Neuronal stem cell (in vitro differentiated cells): ENCODE results near the gene OR2A5.

Source experiments
- DNase-seq: peaks from one replicate; pipeline ENCODE4 v3.0.0-alpha.2; 2013; ENCODE audit warnings: low spot score
- H2AFZ ChIP-seq: one replicate; pipeline ENCODE4 v1.6.1; 2013; ENCODE audit warnings: mild to moderate bottlenecking, low read length, inconsistent platforms
- H2AK5ac ChIP-seq: 2 replicates; pipeline ENCODE4 v1.6.1; 2013; ENCODE audit warnings: low read depth, mild to moderate bottlenecking, inconsistent platforms, low read length, moderate library complexity, mixed read lengths
- H2BK120ac ChIP-seq: 2 replicates; pipeline ENCODE4 v1.6.1; 2013; ENCODE audit warnings: low read depth, mild to moderate bottlenecking, inconsistent platforms, low read length, moderate library complexity, mixed read lengths
- H2BK12ac ChIP-seq: one replicate; pipeline ENCODE4 v1.6.1; 2013; ENCODE audit warnings: low read length, inconsistent platforms
- H2BK15ac ChIP-seq: 2 replicates; pipeline ENCODE4 v1.6.1; 2013; ENCODE audit warnings: mild to moderate bottlenecking, low read length, inconsistent platforms, mixed read lengths
- H2BK5ac ChIP-seq: one replicate; pipeline ENCODE4 v1.6.1; 2013; ENCODE audit warnings: inconsistent platforms, mild to moderate bottlenecking, low read length, moderate library complexity
- H3K14ac ChIP-seq: one replicate; pipeline ENCODE4 v1.6.1; 2013; ENCODE audit warnings: low read length, inconsistent platforms
- H3K18ac ChIP-seq: 2 replicates; pipeline ENCODE4 v1.6.1; 2013; ENCODE audit warnings: low read length, inconsistent platforms
- H3K23ac ChIP-seq: 2 replicates; pipeline ENCODE4 v1.6.1; 2013; ENCODE audit warnings: low read depth, mild to moderate bottlenecking, mixed read lengths, low read length, inconsistent platforms; ENCODE audit not compliant: poor library complexity
- H3K27ac ChIP-seq: replicated peaks from 3 replicates; pipeline ENCODE4 v1.5.1; 2013; ENCODE audit warnings: low read length, inconsistent platforms
- H3K27me3 ChIP-seq, 3 experiments: 2 replicates each; pipeline ENCODE4 v1.6.1; 2013; ENCODE audit warnings: low read length in 3 of 3, mild to moderate bottlenecking in 2 of 3, inconsistent platforms in 1 of 3, low read depth in 1 of 3, mixed read lengths in 1 of 3, moderate library complexity in 1 of 3; ENCODE audit not compliant: control insufficient read depth in 3 of 3, insufficient read depth in 3 of 3
- H3K36me3 ChIP-seq, 2 donors: replicated peaks in 1 of 2; 2 replicates each; pipeline ENCODE4 v1.6.1; 2013; ENCODE audit warnings: low read length in 2 of 2; ENCODE audit not compliant: control insufficient read depth in 2 of 2, insufficient read depth in 2 of 2
- H3K4ac ChIP-seq: 2 replicates; pipeline ENCODE4 v1.6.1; 2013; ENCODE audit warnings: inconsistent platforms, mild to moderate bottlenecking, low read length, moderate library complexity
- H3K4me1 ChIP-seq, 2 donors: 1 replicate in 1 of 2; 2 replicates in 1 of 2; pipeline ENCODE4 v1.6.1; 2013; ENCODE audit warnings: low read length in 2 of 2, low read depth in 1 of 2; ENCODE audit not compliant: control insufficient read depth in 2 of 2, insufficient read depth in 1 of 2
- H3K4me2 ChIP-seq: one replicate; pipeline ENCODE4 v1.6.1; 2013; ENCODE audit warnings: mild to moderate bottlenecking, low read length, inconsistent platforms; ENCODE audit not compliant: insufficient read depth, poor library complexity, severe bottlenecking
- H3K4me3 ChIP-seq, 2 donors: 2 replicates each; pipeline ENCODE4 v1.5.1; 2013; ENCODE audit warnings: low read length in 2 of 2, mild to moderate bottlenecking in 2 of 2, inconsistent platforms in 1 of 2, moderate library complexity in 1 of 2
- H3K79me1 ChIP-seq: one replicate; pipeline ENCODE4 v1.6.1; 2013; ENCODE audit warnings: low read depth, mild to moderate bottlenecking, inconsistent platforms, low read length, moderate library complexity
- H3K9ac ChIP-seq: one replicate; pipeline ENCODE4 v1.6.1; 2013; ENCODE audit warnings: mild to moderate bottlenecking, low read depth, low read length, inconsistent platforms; ENCODE audit not compliant: poor library complexity
- H3K9me3 ChIP-seq, 2 donors: replicated peaks in 1 of 2; 2 replicates each; pipeline versions ENCODE3 to v1.6.1; 2013; ENCODE audit warnings: low read length in 2 of 2, mild to moderate bottlenecking in 2 of 2, inconsistent platforms in 1 of 2, low read depth in 1 of 2, mixed read lengths in 1 of 2, moderate library complexity in 1 of 2; ENCODE audit not compliant: control insufficient read depth in 2 of 2, insufficient read depth in 1 of 2
- H4K8ac ChIP-seq: one replicate; pipeline ENCODE4 v1.6.1; 2013; ENCODE audit warnings: low read depth, mild to moderate bottlenecking, inconsistent platforms, low read length, moderate library complexity
- H4K91ac ChIP-seq: one replicate; pipeline ENCODE4 v1.6.1; 2013; ENCODE audit warnings: low read length, low read depth, mild to moderate bottlenecking, inconsistent platforms; ENCODE audit not compliant: poor library complexity
- WGBS, 2 donors: extraction: QIAGEN DNeasy Blood & Tissue Kit; methylation state at CpG; one replicate each; pipeline ENCODE4 v1.1.7; 2013; ENCODE audit warnings: missing lambda C conversion rate in 2 of 2, mixed read lengths in 1 of 2; ENCODE audit not compliant: insufficient read length in 2 of 2, insufficient replicate concordance in 1 of 2; ENCODE audit errors: extremely low coverage in 2 of 2; 5-methylcytosine and 5-hydroxymethylcytosine counted together

Gene OR2A5

DNA sequence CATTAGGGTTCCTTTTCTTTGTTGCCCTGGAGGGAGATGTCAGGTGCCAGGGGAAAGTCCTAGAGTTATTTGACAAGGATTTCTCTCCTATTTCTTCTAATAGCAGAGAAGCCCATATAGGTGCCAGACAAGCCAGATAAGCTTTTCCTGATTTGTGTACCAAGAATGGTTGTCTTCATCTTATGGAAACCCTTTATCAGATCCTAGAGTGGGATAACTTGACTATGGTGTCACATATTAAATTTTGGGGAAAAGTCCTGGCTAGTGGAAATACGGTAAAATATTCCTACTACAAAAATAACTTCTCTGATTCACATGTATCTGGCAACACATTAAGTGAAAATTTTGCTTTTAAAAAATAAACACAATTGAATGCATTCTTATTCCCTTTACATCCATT lies 38.5 kb downstream of the OR2A5 start:
- DNase-seq = no peak
- no peak overlapping the region for H3K27ac ChIP-seq
- no peaks in the 10 kb centered on the region for H3K27me3 ChIP-seq
- H2BK5ac ChIP-seq = no peak overlapping the region
- H3K4ac ChIP-seq = no peak overlapping the region
- H3K79me1 ChIP-seq = peaks cover 2% of the 10 kb centered on the region
- no peak overlapping the region for H3K4me3 ChIP-seq
- WGBS, 2 donors = no CpG with 5 or more reads among the region's 1 CpG
- no peak overlapping the region for H3K9ac ChIP-seq
- H3K4me1 ChIP-seq = no peaks in the 10 kb centered on the region
- no peak overlapping the region for H3K4me2 ChIP-seq
- no peak overlapping the region for H3K23ac ChIP-seq
- H3K14ac ChIP-seq = no peak overlapping the region
- H2BK15ac ChIP-seq = no peak overlapping the region
- H3K9me3 ChIP-seq = no peaks in the 10 kb centered on the region
- H4K91ac ChIP-seq = no peak overlapping the region
- H2BK12ac ChIP-seq = no peak overlapping the region
- H2BK120ac ChIP-seq = no peak overlapping the region
- H3K18ac ChIP-seq = no peak overlapping the region
- H3K36me3 ChIP-seq = no peaks in the 10 kb centered on the region
- no peak overlapping the region for H2AK5ac ChIP-seq
- no peak overlapping the region for H4K8ac ChIP-seq
- H2AFZ ChIP-seq = no peak overlapping the region

DNA sequence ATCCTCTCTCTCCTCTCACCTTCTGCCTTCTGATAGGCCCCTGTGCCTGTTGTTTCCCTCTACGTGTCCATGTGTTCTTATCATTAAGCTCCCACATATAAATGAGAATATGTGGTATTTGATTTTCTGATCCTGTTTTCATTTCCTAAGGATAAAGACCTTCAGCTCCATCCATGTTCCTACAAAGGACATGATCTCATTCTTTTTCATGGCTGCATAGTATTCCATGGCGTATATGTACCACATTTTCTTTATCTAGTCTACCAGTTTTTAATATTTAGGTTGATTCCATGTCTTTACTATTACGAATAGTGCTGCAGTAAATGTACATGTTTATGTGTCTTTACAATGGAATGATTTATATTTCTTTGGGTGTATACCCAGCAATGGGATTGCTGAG lies 41.9 kb downstream of the OR2A5 start:
- no peaks in the 10 kb centered on the region for H3K36me3 ChIP-seq
- H2BK120ac ChIP-seq = no peak overlapping the region
- no peak overlapping the region for H3K4me3 ChIP-seq
- H3K4me1 ChIP-seq = no peaks in the 10 kb centered on the region
- H3K27ac ChIP-seq = no peak overlapping the region
- H2AK5ac ChIP-seq = no peak overlapping the region
- H3K14ac ChIP-seq = no peak overlapping the region
- no peak overlapping the region for H2AFZ ChIP-seq
- H4K8ac ChIP-seq = no peak overlapping the region
- H2BK12ac ChIP-seq = no peak overlapping the region
- no peaks in the 10 kb centered on the region for H3K9me3 ChIP-seq
- H2BK15ac ChIP-seq = no peak overlapping the region
- WGBS, 2 donors = no CpG with 5 or more reads among the region's 3 CpGs
- H3K27me3 ChIP-seq = no peaks in the 10 kb centered on the region
- H3K79me1 ChIP-seq = no peaks in the 10 kb centered on the region
- H3K9ac ChIP-seq = no peak overlapping the region
- no peak overlapping the region for H3K18ac ChIP-seq
- no peak overlapping the region for H4K91ac ChIP-seq
- no peak for DNase-seq
- no peak overlapping the region for H3K4me2 ChIP-seq
- H3K23ac ChIP-seq = no peak overlapping the region
- no peak overlapping the region for H2BK5ac ChIP-seq
- no peak overlapping the region for H3K4ac ChIP-seq

DNA sequence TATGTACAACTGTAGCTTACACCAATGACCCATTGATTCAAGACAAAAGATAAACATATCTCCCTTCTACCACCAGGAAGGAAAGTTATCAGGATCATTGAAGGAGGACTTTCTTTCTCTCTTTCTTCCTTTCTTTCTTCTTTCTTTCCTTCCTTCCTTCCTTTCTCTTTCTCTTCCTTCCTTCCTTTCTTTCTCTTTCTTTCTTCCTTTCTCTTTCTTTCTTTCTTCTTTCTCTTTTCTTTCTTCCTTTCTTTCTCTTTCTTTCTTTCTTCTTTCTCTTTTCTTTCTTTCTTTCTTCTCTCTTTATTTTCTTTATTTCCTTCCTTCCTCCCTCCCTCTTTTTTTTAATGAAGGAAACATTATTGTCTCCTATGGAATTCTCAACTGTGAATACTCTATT lies 50.0 kb downstream of the OR2A5 start:
- H3K36me3 ChIP-seq = no peaks in the 10 kb centered on the region

DNA sequence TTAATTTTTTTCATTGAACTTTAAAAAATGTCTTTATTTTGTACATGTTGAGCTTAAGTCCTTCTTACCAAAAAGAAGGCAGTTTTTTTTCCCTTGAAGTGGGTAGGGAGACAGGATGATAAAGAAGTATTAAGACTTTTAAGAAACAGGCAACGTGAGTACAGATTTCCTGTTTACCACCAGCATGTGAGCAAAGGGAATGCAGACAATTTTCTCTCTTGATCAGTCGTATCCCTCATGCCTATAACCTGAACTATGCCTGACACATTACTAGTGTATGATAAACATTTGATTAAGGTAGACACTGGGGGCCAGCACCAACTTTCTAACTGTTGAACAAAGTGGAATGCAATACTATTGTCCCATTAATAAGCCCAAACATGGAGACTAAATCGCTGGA lies 51.9 kb downstream of the OR2A5 start:
- no peak overlapping the region for H4K91ac ChIP-seq
- H3K27me3 ChIP-seq = no peaks in the 10 kb centered on the region
- no peak overlapping the region for H3K23ac ChIP-seq
- no peak overlapping the region for H2AK5ac ChIP-seq
- no peak overlapping the region for H3K4me3 ChIP-seq
- WGBS, 2 donors = no CpG with 5 or more reads among the region's 3 CpGs
- H3K79me1 ChIP-seq = no peaks in the 10 kb centered on the region
- no peak overlapping the region for H3K18ac ChIP-seq
- no peak overlapping the region for H3K4me2 ChIP-seq
- H2BK15ac ChIP-seq = no peak overlapping the region
- no peak for DNase-seq
- H2BK120ac ChIP-seq = no peak overlapping the region
- H2BK12ac ChIP-seq = no peak overlapping the region
- no peaks in the 10 kb centered on the region for H3K36me3 ChIP-seq
- H2BK5ac ChIP-seq = no peak overlapping the region
- H3K4ac ChIP-seq = no peak overlapping the region
- H3K4me1 ChIP-seq = no peaks in the 10 kb centered on the region
- H4K8ac ChIP-seq = no peak overlapping the region
- H3K14ac ChIP-seq = no peak overlapping the region
- H3K9ac ChIP-seq = no peak overlapping the region
- no peak overlapping the region for H3K27ac ChIP-seq
- H2AFZ ChIP-seq = no peak overlapping the region
- H3K9me3 ChIP-seq = no peaks in the 10 kb centered on the region

More for the DNA sequence above, 50.0 kb downstream of the OR2A5 start:
- Histone ChIP-seq H3K4me1 (no peaks in the 10 kb centered on the region), H2BK5ac (no peak overlapping the region), H2BK120ac (no peak overlapping the region), H2AK5ac (no peak overlapping the region), H3K4ac (no peak overlapping the region), H3K23ac (no peak overlapping the region), H3K14ac (no peak overlapping the region), H3K27ac (no peak overlapping the region), H3K18ac (no peak overlapping the region), H2BK15ac (no peak overlapping the region), H3K4me3 (no peak overlapping the region), H4K91ac (no peak overlapping the region), H2BK12ac (no peak overlapping the region), H3K4me2 (no peak overlapping the region), H2AFZ (no peak overlapping the region), H3K9ac (no peak overlapping the region), H3K27me3 (no peaks in the 10 kb centered on the region), H4K8ac (no peak overlapping the region), H3K9me3 (no peaks in the 10 kb centered on the region), H3K79me1 (no peaks in the 10 kb centered on the region)
- no peak for DNase-seq
